G401 (cell line): Measurements from ENCODE around the gene CEACAM7. TPM values are rescaled to one million over a fixed set of nuclear protein-coding genes. Genes with fewer than 3 reads are reported as not detected.
"Not testable (repeated sequence)": the region's sequence is repeated elsewhere in the genome, so short reads cannot be mapped to it uniquely, and the experiment has no call there.

Experiments used
- DNase-seq: peaks from one replicate; pipeline ENCODE4 v3.0.0-alpha.2; 2015; ENCODE audit warnings: low spot score
- in situ Hi-C: cut with HindIII; loops from 2 replicates; pipeline ENCODE4 v1.10.0; 2016; ENCODE audit warnings: low sequenced_read_pairs, mixed read lengths
- total RNA-seq: library from RNA; depleted of rRNA; stranded (reverse); fragments of >200 nt; shearing (Covaris generic); gene quantifications from 2 replicates; pipeline ENCODE4 v1.2.3, GENCODE V29; 2014

Gene CEACAM7
- total RNA-seq, 1 experiment from 2014 or later = not detected

GRCh38 chr19:41670755-41671154 is 17.3 kb downstream of the CEACAM7 start:
- in situ Hi-C loops = no loop called here
- DNase-seq = no peak

DNA sequence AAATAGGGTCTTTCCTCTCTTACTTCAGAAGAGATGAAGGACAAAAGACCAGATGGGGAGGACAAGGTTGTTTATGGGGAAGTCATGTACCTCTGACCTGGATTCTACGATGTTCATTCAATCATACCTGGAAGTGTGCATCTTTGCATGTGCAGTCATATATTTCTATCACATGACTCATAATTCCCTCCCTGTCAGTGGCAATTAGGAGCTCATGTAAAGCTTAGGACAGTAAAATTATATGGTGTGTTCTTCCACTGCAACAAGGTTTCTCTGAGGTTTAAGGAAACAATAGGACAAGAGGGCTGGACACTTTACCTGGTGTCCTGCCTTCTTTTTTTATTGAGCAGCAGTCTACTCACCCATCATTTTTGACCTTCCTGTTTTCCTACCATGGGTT is 19.8 kb downstream of the CEACAM7 start:
- no peak for DNase-seq
- in situ Hi-C loops = no loop called here

DNA sequence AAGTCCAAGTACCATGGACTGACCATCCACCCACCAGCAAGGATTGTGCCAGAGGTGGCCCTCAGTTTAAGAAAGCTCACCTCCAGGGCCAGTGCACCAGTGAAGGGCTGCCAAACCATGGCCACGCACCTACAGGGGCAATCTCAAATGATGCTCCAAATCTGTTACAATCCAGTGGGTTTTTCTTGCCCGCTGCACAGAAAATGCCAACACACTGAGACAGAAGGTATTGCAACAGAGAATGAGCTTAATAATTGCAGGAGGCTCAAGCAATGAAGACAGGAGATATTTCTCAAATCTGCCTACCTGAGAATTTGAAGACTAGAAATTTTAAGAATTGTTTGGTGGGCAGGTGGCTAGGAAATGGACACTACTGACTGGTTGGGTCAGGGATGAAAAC is 22.0 kb downstream of the CEACAM7 start:
- DNase-seq = no peak
- in situ Hi-C loops = no loop called here

- DNase-seq = no peak
- in situ Hi-C loops = no loop called here
These were observed 30.9 kb downstream of the CEACAM7 start for GRCh38 chr19:41657157-41657556.

GRCh38 chr19:41656756-41657155 is 31.3 kb downstream of the CEACAM7 start:
- DNase-seq, in situ Hi-C loops: not testable (repeated sequence)

GRCh38 chr19:41652250-41652649 is 35.8 kb downstream of the CEACAM7 start:
- in situ Hi-C loops = no loop called here
- no peak for DNase-seq

- DNase-seq = no peak
- in situ Hi-C loops = no loop called here
These were observed 38.2 kb downstream of the CEACAM7 start for GRCh38 chr19:41649827-41650226.

DNA sequence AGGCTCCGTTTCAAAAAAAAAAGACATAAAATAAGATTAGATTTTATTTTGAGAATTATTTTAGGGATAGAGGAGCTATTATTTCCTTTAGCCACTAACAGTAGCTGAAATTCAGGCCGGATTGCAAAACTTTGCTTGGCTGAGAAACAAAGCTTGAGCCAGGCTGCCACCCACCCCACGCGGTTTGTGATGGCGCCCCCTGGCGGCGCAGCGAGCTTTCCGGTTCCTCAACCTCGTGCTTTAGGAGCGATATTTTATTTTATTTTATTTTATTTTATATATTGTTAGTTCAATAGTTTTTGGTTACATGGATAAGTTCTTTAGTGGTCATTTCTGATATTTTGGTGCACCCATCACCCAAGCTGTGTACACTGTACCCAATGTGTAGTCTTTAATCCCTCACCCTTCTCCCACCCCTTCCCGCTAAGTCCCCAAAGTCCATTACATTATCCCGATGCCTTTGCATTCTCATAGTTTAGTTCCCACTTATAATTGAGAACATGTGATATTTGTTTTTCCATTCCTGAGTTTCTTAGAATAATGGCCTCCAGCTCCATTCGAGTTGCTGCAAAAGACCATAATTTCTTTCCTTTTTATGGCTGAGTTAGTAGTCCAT is 41.4 kb downstream of the CEACAM7 start:
- in situ Hi-C loops = no loop called here
- no peak for DNase-seq

GRCh38 chr19:41641879-41642485 is 46.1 kb downstream of the CEACAM7 start:
- in situ Hi-C loops = no loop called here
- peak; percentile 56 for DNase-seq

- in situ Hi-C loops = no loop called here
- DNase-seq = no peak
These were observed 49.4 kb downstream of the CEACAM7 start for GRCh38 chr19:41638641-41639081.

- in situ Hi-C loops = no loop called here
- no peak for DNase-seq
These were observed 50.6 kb downstream of the CEACAM7 start for GRCh38 chr19:41637484-41637883.

DNA sequence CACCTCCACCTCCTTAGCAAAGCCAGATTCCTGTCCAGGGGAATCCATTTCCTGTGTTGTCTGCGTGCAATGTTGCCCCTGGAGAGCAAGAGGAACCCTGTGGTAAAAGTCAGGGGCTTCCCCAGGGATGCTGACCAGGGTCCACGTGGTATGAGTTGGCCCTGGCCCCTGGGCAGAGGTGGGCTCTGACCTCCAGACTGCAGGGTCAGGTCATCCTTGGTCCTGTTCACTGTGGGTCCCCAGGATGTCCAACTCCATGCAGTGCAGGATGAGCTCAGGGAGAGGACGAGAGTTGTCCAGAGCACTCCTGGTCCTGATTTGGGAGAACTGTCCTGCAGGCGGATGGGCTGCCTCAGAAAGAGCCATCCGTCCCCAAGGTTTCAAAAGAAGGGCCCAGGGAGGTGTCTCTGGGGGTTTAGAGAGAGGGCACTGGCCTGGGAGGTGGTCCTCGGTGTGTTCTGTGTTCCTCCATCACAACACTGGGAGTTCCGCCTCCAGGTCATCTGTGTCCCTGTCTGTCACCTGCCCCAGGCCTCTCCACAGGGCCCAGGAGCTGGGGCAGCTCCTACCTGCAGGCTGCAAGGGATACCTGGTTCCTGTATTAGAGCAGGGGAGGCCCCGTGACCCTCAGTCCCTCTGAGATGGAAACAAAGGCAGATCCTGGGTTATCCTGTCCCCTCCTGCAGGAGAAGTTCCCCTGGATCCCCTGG is 59.9 kb downstream of the CEACAM7 start:
- DNase-seq = no peak
- in situ Hi-C loops = no loop called here

GRCh38 chr19:41626877-41627276 is 61.2 kb downstream of the CEACAM7 start, which contains the start of gene CEACAM4:
Gene CEACAM4 (minus strand): TSS chr19:41627074. CDS start chr19:41626963, 111 bp downstream.
- DNase-seq = no peak

GRCh38 chr19:41626278-41626677 is 61.8 kb downstream of the CEACAM7 start:
- no peak for DNase-seq
- in situ Hi-C loops = no loop called here

More at GRCh38 chr19:41626877-41627276, 61.2 kb downstream of the CEACAM7 start, which contains the start of gene CEACAM4:
- in situ Hi-C loops = no loop called here

DNA sequence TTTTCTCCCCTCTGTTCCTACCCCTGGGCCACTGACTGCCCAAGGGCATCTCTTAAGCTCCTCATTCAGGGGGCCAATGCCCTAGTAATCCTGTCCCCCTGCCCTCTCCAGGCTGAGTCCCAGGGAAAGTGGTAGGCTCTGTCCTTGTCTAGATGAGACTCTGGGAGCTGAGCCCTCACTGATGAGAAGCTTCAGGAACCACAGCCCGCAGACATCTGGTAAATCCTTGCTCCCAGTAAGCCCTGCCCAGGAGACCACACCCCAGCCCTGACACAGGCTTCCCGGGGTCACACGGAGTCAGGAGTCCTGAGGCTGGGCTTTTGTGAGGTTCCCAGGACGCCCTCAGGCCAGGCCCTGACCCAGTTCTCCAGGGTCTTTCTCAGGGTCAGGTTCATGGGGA is 63.1 kb downstream of the CEACAM7 start:
- in situ Hi-C loops = no loop called here
- no peak for DNase-seq

- DNase-seq = no peak
- in situ Hi-C loops = no loop called here
These were observed 63.6 kb downstream of the CEACAM7 start for GRCh38 chr19:41624515-41624914.

GRCh38 chr19:41623360-41623759 is 64.7 kb downstream of the CEACAM7 start:
- in situ Hi-C loops = no loop called here
- DNase-seq = no peak
